Breast epithelium (tissue), 4 donors: ENCODE data around the gene PTPRK. TPM values are rescaled to one million over a fixed set of nuclear protein-coding genes. Genes with fewer than 3 reads are reported as not detected.

Source experiments
- DNase-seq, 2 donors: peaks; one replicate each; pipeline ENCODE4 v3.0.0-alpha.2; 2019; ENCODE audit warnings: low spot score in 2 of 2
- H3K27ac ChIP-seq, 2 donors: fragments of 200-600 bp; sonication (generic) in 1 of 2; one replicate each; pipeline ENCODE4 v1.5.1; 2016 to 2019; ENCODE audit warnings: mild to moderate bottlenecking in 1 of 2
- H3K27me3 ChIP-seq, 2 donors: fragments of 200-600 bp; sonication (generic) in 1 of 2; one replicate each; pipeline versions ENCODE4 v1.5.1 to v1.6.0; 2017 to 2019; ENCODE audit warnings: control low read depth in 1 of 2, mild to moderate bottlenecking in 1 of 2
- H3K36me3 ChIP-seq: fragments of 200-600 bp; one replicate; pipeline ENCODE4 v1.5.1; 2019
- H3K4me1 ChIP-seq, 2 donors: fragments of 200-600 bp; sonication (generic); one replicate each; pipeline ENCODE4 v1.5.1; 2016 to 2019; ENCODE audit warnings: control low read depth in 1 of 2
- H3K4me3 ChIP-seq, 3 donors: fragments of 200-600 bp; sonication (generic); 1 replicate in 2 of 3; 2 replicates in 1 of 3; pipeline ENCODE4 v1.5.1; 2016 to 2019; ENCODE audit warnings: mild to moderate bottlenecking in 3 of 3, moderate library complexity in 2 of 3
- H3K9me3 ChIP-seq, 2 donors: fragments of 200-600 bp; sonication (generic) in 1 of 2; one replicate each; pipeline ENCODE4 v1.5.1; 2016 to 2019; ENCODE audit warnings: control low read depth in 1 of 2
- CTCF ChIP-seq, 3 donors: fragments of 450-650 bp; IDR thresholded peaks; one replicate each; pipeline ENCODE4 v1.5.1; 2016 to 2017; ENCODE audit warnings: antibody characterized with exemption in 3 of 3, mild to moderate bottlenecking in 3 of 3, moderate library complexity in 3 of 3
- POLR2A ChIP-seq: fragments of 450-650 bp; IDR thresholded peaks from one replicate; pipeline ENCODE4 v1.6.1; 2016; ENCODE audit warnings: antibody characterized with exemption, mild to moderate bottlenecking, moderate library complexity
- POLR2AphosphoS5 ChIP-seq, 3 donors: sonication (generic); formaldehyde crosslinking; IDR thresholded peaks; one replicate each; pipeline ENCODE4 v1.6.1; 2017; ENCODE audit warnings: antibody characterized with exemption in 3 of 3
- intact Hi-C: fragments of 100-400 bp; cut with DNase I; formaldehyde crosslinking; loops from one replicate; pipeline ENCODE4 v1.15.1; 2023; ENCODE audit warnings: low total_unique reads
- total RNA-seq, 3 donors: library from RNA; depleted of rRNA; stranded (reverse); fragments of >200 nt; gene quantifications; one replicate each; pipeline ENCODE4 v1.1.0, GENCODE V29; 2016

PTPRK gene
- total RNA-seq, 3 donors from 2014 or later: 29.1 to 134 (median 77.0) TPM

GRCh38 chr6:128168244-128168643 is 352.2 kb downstream of the PTPRK start:
- Histone ChIP-seq H3K4me1 (no peaks in the 10 kb centered on the region), H3K9me3 (no peaks in the 10 kb centered on the region), H3K36me3 (no peaks in the 10 kb centered on the region), H3K27me3 (no peaks in the 10 kb centered on the region), H3K4me3 (no peak overlapping the region), H3K27ac (no peak overlapping the region)
- intact Hi-C loops: no loop called here
- TF ChIP-seq POLR2A: no peak
- TF ChIP-seq CTCF (IDR thresholded peaks at IDR 0.05): no peak
- no peak for TF ChIP-seq POLR2AphosphoS5 (IDR thresholded peaks at IDR 0.05)
- no peak for DNase-seq

- H3K4me1 ChIP-seq: no peaks in the 10 kb centered on the region
- H3K27me3 ChIP-seq: no peaks in the 10 kb centered on the region
- intact Hi-C loops: no loop called here
- no peak for TF ChIP-seq POLR2AphosphoS5 (IDR thresholded peaks at IDR 0.05)
- TF ChIP-seq POLR2A: no peak
- TF ChIP-seq CTCF (IDR thresholded peaks at IDR 0.05): no peak
- H3K9me3 ChIP-seq: no peaks in the 10 kb centered on the region
- H3K4me3 ChIP-seq: no peak overlapping the region
- DNase-seq: no peak
- H3K27ac ChIP-seq: no peak overlapping the region
- no peaks in the 10 kb centered on the region for H3K36me3 ChIP-seq
Measured at GRCh38 chr6:128167552-128167951, 352.8 kb downstream of the PTPRK start.

GRCh38 chr6:128164254-128164653 is 356.1 kb downstream of the PTPRK start:
- no peaks in the 10 kb centered on the region for H3K4me1 ChIP-seq
- no peaks in the 10 kb centered on the region for H3K27me3 ChIP-seq
- intact Hi-C loops: no loop called here
- no peak for TF ChIP-seq CTCF (IDR thresholded peaks at IDR 0.05)
- no peak for TF ChIP-seq POLR2AphosphoS5 (IDR thresholded peaks at IDR 0.05)
- TF ChIP-seq POLR2A: no peak
- H3K9me3 ChIP-seq: no peaks in the 10 kb centered on the region
- no peak for DNase-seq
- H3K36me3 ChIP-seq: no peaks in the 10 kb centered on the region
- H3K4me3 ChIP-seq: no peak overlapping the region
- no peak overlapping the region for H3K27ac ChIP-seq

GRCh38 chr6:128162423-128162822 is 358.0 kb downstream of the PTPRK start:
- intact Hi-C loops: no loop called here
- no peak overlapping the region for H3K27ac ChIP-seq
- H3K27me3 ChIP-seq: no peaks in the 10 kb centered on the region
- no peak overlapping the region for H3K4me3 ChIP-seq
- DNase-seq: no peak
- TF ChIP-seq CTCF (IDR thresholded peaks at IDR 0.05) (no peak), POLR2A (no peak), POLR2AphosphoS5 (IDR thresholded peaks at IDR 0.05) (no peak)
- no peaks in the 10 kb centered on the region for H3K36me3 ChIP-seq
- no peaks in the 10 kb centered on the region for H3K9me3 ChIP-seq
- H3K4me1 ChIP-seq: no peaks in the 10 kb centered on the region

GRCh38 chr6:128161839-128162238 is 358.6 kb downstream of the PTPRK start:
- no peaks in the 10 kb centered on the region for H3K27me3 ChIP-seq
- H3K4me1 ChIP-seq: no peaks in the 10 kb centered on the region
- no peak overlapping the region for H3K4me3 ChIP-seq
- no peak overlapping the region for H3K27ac ChIP-seq
- no peaks in the 10 kb centered on the region for H3K36me3 ChIP-seq
- no peaks in the 10 kb centered on the region for H3K9me3 ChIP-seq
- no peak for DNase-seq
- TF ChIP-seq POLR2A (no peak), POLR2AphosphoS5 (IDR thresholded peaks at IDR 0.05) (no peak)
- intact Hi-C loops: no loop called here

- no peaks in the 10 kb centered on the region for H3K36me3 ChIP-seq
- H3K9me3 ChIP-seq: no peaks in the 10 kb centered on the region
- no peaks in the 10 kb centered on the region for H3K27me3 ChIP-seq
- no peak overlapping the region for H3K4me3 ChIP-seq
- intact Hi-C loops: no loop called here
- no peak for DNase-seq
- no peaks in the 10 kb centered on the region for H3K4me1 ChIP-seq
- H3K27ac ChIP-seq: no peak overlapping the region
- TF ChIP-seq POLR2AphosphoS5 (IDR thresholded peaks at IDR 0.05) (no peak), POLR2A (no peak), CTCF (IDR thresholded peaks at IDR 0.05) (no peak)
Measured at GRCh38 chr6:128161263-128161662, 359.1 kb downstream of the PTPRK start.
